Brain microvascular endothelial cell (primary cell): ENCODE results near the gene CYYR1.

ENCODE experiments used
- DNase-seq: peaks from one replicate; pipeline ENCODE4 v3.0.0-alpha.2; 2020
- H3K27ac ChIP-seq: fragments of 250-450 bp; sonication (Bioruptor Pico); 2 replicates; pipeline ENCODE4 v1.5.1; 2020; ENCODE audit warnings: mild to moderate bottlenecking, moderate library complexity
- H3K27me3 ChIP-seq: fragments of 250-450 bp; sonication (Bioruptor Pico); replicated peaks from 2 replicates; pipeline ENCODE4 v1.5.1; 2020; ENCODE audit warnings: mild to moderate bottlenecking
- H3K36me3 ChIP-seq: fragments of 250-450 bp; sonication (Bioruptor Pico); replicated peaks from 2 replicates; pipeline ENCODE4 v1.5.1; 2020; ENCODE audit warnings: mild to moderate bottlenecking
- H3K4me3 ChIP-seq: 2 replicates; pipeline ENCODE4 v1.5.1; 2011; ENCODE audit warnings: low read depth, mild to moderate bottlenecking, control low read depth, low read length, moderate library complexity
- CTCF ChIP-seq: IDR thresholded peaks from 2 replicates; pipeline ENCODE4 v1.5.1; 2011; ENCODE audit warnings: low read depth, mild to moderate bottlenecking, moderate library complexity, low read length, control low read depth, inconsistent platforms; ENCODE audit errors: missing control alignments
- in situ Hi-C: cut with HindIII; loops from 2 replicates; pipeline ENCODE4 v1.10.0; 2017; ENCODE audit warnings: low sequenced_read_pairs, low pct_ligation_motif_present

CYYR1 gene

GRCh38 chr21:26532208-26532607, 40.9 kb downstream of the CYYR1 start:
- no peaks in the 10 kb centered on the region for H3K36me3 ChIP-seq
- TF ChIP-seq CTCF, result no peak
- H3K27me3 ChIP-seq, result no peaks in the 10 kb centered on the region
- H3K4me3 ChIP-seq, result no peak overlapping the region
- no peak for DNase-seq
- in situ Hi-C loops, result no loop called here
- H3K27ac ChIP-seq, result no peak overlapping the region

GRCh38 chr21:26529526-26529925, 43.6 kb downstream of the CYYR1 start:
- in situ Hi-C loops, result no loop called here
- no peaks in the 10 kb centered on the region for H3K27me3 ChIP-seq
- DNase-seq, result no peak
- H3K36me3 ChIP-seq, result no peaks in the 10 kb centered on the region
- H3K4me3 ChIP-seq, result no peak overlapping the region
- no peak for TF ChIP-seq CTCF
- no peak overlapping the region for H3K27ac ChIP-seq

GRCh38 chr21:26528882-26529281, 44.2 kb downstream of the CYYR1 start:
- Histone ChIP-seq H3K4me3 (no peak overlapping the region), H3K27me3 (no peaks in the 10 kb centered on the region), H3K27ac (no peak overlapping the region), H3K36me3 (no peaks in the 10 kb centered on the region)
- no peak for TF ChIP-seq CTCF
- DNase-seq, result no peak
- in situ Hi-C loops, result no loop called here

- DNase-seq, result no peak
- TF ChIP-seq CTCF, result no peak
- no peak overlapping the region for H3K4me3 ChIP-seq
- no peaks in the 10 kb centered on the region for H3K27me3 ChIP-seq
- H3K36me3 ChIP-seq, result no peaks in the 10 kb centered on the region
- no peak overlapping the region for H3K27ac ChIP-seq
- in situ Hi-C loops, result no loop called here
Measured at GRCh38 chr21:26522704-26523103, 50.4 kb downstream of the CYYR1 start.

GRCh38 chr21:26519142-26519541, 53.9 kb downstream of the CYYR1 start:
- no peak overlapping the region for H3K4me3 ChIP-seq
- DNase-seq, result no peak
- in situ Hi-C loops, result no loop called here
- H3K27me3 ChIP-seq, result no peaks in the 10 kb centered on the region
- TF ChIP-seq CTCF, result no peak
- H3K36me3 ChIP-seq, result no peaks in the 10 kb centered on the region
- H3K27ac ChIP-seq, result no peak overlapping the region

GRCh38 chr21:26515257-26515656, 57.8 kb downstream of the CYYR1 start:
- no peak overlapping the region for H3K4me3 ChIP-seq
- no peak for DNase-seq
- H3K27ac ChIP-seq, result no peak overlapping the region
- no peaks in the 10 kb centered on the region for H3K36me3 ChIP-seq
- H3K27me3 ChIP-seq, result no peaks in the 10 kb centered on the region
- in situ Hi-C loops, result no loop called here
- no peak for TF ChIP-seq CTCF
